SK-N-MC (cell line): Measurements from ENCODE around the gene BAHCC1.

Source experiments
- EZH2 ChIP-seq: fragments of 200-600 bp; sonication (generic); IDR thresholded peaks from one replicate; pipeline ENCODE4 v1.6.1; 2017; ENCODE audit warnings: antibody characterized with exemption
- FOXP2 ChIP-seq: optimal IDR thresholded peaks from 2 replicates; pipeline ENCODE3; 2011; ENCODE audit warnings: mild to moderate bottlenecking, moderate library complexity; ENCODE audit not compliant: insufficient read depth; ENCODE audit errors: extremely low read length, control extremely low read depth
- POLR2AphosphoS5 ChIP-seq: IDR thresholded peaks from 2 replicates; pipeline ENCODE4 v1.6.1; 2012; ENCODE audit warnings: mild to moderate bottlenecking, low read depth, low read length, borderline replicate concordance

DNA sequence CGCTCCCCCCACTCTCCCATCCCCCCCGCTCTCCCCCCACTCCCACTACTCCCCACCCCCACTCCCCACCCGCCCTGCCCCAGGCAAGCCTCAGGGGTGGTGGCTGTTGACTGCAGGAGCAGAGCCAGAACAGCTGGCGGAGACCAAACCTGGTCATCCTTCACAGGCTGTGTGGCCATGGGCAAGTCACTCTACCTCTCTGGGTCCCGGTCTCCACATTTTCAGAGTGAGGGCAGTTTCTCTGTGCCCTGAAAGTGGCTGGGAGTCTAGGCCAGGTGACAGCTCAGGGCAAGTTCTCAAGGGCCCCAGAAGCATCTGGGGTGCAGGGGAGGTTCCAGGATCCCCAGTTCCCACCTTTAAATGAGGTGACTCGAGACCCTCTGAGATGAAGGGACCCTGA is 15.1 kb upstream of the BAHCC1 start:
- no peak for TF ChIP-seq POLR2AphosphoS5
- TF ChIP-seq EZH2 = no peak
- TF ChIP-seq FOXP2 = no peak
